Activated CD8-positive, alpha-beta T cell treated with anti-CD3 and anti-CD28 coated beads for 36 hours (primary cell): ENCODE measurements around the gene DCUN1D1. TPM values are rescaled to one million over a fixed set of nuclear protein-coding genes. Genes with fewer than 3 reads are reported as not detected.
A peak's percentile ranks its signal among the peaks of the same experiment; 100 is the strongest.

Experiments
- ATAC-seq: fragments of 200-7000 bp; cut with Tn5 transposase; one replicate; pipeline ENCODE4 v1.10.0; 2021; ENCODE audit warnings: mild to moderate bottlenecking, moderate library complexity
- CTCF ChIA-PET: fragments of 350-600 bp; sonication (Branson Sonifier 250); formaldehyde crosslinking; loops from one replicate; lab custom pipeline; 2021; ENCODE audit warnings: antibody characterized with exemption; lab: Charles Lee
- POLR2A ChIA-PET: fragments of 350-600 bp; sonication (Branson Sonifier 250); formaldehyde crosslinking; loops from one replicate; lab custom pipeline; 2021; ENCODE audit warnings: antibody characterized with exemption; lab: Charles Lee
- DNase-seq: peaks from one replicate; pipeline ENCODE4 v3.0.0-alpha.2; 2020
- H3K27ac Mint-ChIP-seq: one replicate; pipeline ENCODE4 v1.8.0; 2021; ENCODE audit warnings: mild to moderate bottlenecking, mixed read lengths
- H3K27me3 Mint-ChIP-seq: one replicate; pipeline ENCODE4 v1.8.0; 2021; ENCODE audit warnings: mixed read lengths
- H3K36me3 Mint-ChIP-seq: one replicate; pipeline ENCODE4 v1.8.0; 2021; ENCODE audit warnings: low read depth, mixed read lengths
- H3K4me1 Mint-ChIP-seq: one replicate; pipeline ENCODE4 v1.8.0; 2021; ENCODE audit warnings: low read depth, mixed read lengths
- H3K4me3 Mint-ChIP-seq: one replicate; pipeline ENCODE4 v1.8.0; 2021; ENCODE audit warnings: mild to moderate bottlenecking, moderate library complexity, mixed read lengths
- H3K9me3 Mint-ChIP-seq: one replicate; pipeline ENCODE4 v1.8.0; 2021; ENCODE audit warnings: mixed read lengths
- intact Hi-C: fragments of 100-400 bp; cut with micrococcal nuclease; formaldehyde crosslinking; loops from one replicate; pipeline ENCODE4 v1.10.0; 2022
- total RNA-seq, 2 experiments: library from RNA; stranded (reverse); gene quantifications; one replicate each; pipeline ENCODE4 v1.2.3, GENCODE V29; 2021
- TF ChIP-seq, protein P1 (sequence below): fragments of 200-600 bp; IDR thresholded peaks from one replicate; pipeline ENCODE4 v1.8.0; 2022; ENCODE audit warnings: antibody characterized with exemption, mild to moderate bottlenecking

DCUN1D1 gene
- total RNA-seq = 10 to 100 TPM; 39.6 to 43.2 TPM

DNA sequence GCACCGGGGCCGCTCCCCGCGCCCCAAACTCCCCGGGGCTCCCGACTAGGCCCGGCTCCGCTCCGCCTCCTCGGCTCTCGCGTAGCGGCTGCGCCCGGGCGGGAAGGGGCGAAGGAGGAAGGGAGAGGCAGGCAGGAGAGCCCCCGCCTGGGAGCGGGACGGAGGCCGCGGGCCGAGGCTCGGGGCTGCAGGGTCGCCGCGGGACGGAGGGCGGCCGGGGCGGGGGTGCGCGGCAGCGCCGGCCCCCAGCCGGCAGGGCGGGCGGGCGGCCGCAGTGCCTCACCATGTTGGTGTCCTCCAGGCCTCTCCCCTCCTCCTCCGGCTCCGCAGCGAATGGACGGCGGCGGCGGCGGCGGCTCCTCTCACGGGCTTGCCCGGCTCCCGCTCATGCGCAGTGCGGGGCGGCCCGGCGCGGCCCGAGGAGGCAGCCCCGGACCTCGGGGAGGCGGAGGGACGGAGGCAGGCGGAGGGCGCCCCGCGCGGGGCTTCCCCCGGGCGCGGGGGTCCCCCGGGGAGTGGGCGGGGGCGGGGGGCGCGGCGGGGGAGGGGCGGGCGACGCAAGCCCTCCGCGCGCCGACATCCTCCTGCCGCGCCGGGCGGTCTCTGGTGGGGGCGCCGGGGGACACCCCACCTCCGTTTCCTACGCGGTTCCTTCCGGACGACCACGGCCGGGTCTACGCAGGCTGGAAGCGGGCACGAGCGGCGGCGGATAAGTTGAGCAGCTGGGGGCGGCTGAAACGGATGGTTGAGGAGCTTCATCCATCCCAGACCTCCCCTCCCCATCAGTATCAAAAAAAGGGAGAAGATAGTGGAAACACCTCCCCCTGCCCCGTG lies at the start of gene DCUN1D1:
Gene DCUN1D1 (minus strand): TSS at position 335 of the 834 bp plus-strand sequence. CDS start 49 bp downstream, at position 286.
- ChIA-PET CTCF (interaction anchor here (1.4 kb wide), 1 partner anchor 16 kb away, joined by 3 read pairs; no protein-coding TSS in a partner anchor), POLR2A (no interaction called here)
- ATAC-seq = peak; percentile 94
- Mint-ChIP-seq H3K9me3 (no peaks in the 10 kb centered on the region), H3K36me3 (no peaks in the 10 kb centered on the region), H3K27ac (peak within 1 kb of the TSS; percentile 87), H3K4me3 (peak within 1 kb of the TSS; percentile 89), H3K27me3 (no peaks in the 10 kb centered on the region), H3K4me1 (peaks cover 24% of the 10 kb centered on the region)
- peak; percentile 87 for DNase-seq
- intact Hi-C loops = no loop called here
- TF ChIP-seq, protein P1, sequence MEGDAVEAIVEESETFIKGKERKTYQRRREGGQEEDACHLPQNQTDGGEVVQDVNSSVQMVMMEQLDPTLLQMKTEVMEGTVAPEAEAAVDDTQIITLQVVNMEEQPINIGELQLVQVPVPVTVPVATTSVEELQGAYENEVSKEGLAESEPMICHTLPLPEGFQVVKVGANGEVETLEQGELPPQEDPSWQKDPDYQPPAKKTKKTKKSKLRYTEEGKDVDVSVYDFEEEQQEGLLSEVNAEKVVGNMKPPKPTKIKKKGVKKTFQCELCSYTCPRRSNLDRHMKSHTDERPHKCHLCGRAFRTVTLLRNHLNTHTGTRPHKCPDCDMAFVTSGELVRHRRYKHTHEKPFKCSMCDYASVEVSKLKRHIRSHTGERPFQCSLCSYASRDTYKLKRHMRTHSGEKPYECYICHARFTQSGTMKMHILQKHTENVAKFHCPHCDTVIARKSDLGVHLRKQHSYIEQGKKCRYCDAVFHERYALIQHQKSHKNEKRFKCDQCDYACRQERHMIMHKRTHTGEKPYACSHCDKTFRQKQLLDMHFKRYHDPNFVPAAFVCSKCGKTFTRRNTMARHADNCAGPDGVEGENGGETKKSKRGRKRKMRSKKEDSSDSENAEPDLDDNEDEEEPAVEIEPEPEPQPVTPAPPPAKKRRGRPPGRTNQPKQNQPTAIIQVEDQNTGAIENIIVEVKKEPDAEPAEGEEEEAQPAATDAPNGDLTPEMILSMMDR = no peak

DNA sequence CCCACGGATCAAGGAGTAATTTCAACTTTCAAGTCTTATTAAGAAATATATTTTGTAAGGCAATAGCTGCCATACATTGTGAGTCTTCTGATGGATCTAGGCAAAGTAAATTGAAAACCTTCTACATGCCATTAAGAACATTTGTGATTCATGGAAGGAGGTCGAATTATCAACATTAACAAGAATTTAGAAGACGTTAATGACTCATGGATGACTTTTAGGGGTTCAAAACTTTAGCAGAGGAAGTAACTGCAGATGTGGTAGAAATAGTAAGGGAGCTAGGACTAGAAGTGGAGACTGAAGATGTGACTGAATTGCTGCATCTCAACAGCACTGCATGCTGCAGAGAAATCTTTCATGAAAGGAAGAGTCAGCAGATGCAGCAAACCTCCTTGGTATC lies 48.1 kb upstream of the DCUN1D1 start:
- ATAC-seq (no peak), DNase-seq (no peak)
- CTCF ChIA-PET = interaction anchor here (1.4 kb wide), 1 partner anchor 119 kb away, joined by 3 read pairs; no protein-coding TSS in a partner anchor
- no peaks in the 10 kb centered on the region for H3K9me3 Mint-ChIP-seq
- H3K4me3 Mint-ChIP-seq = no peak overlapping the region
- intact Hi-C loops = no loop called here
- TF ChIP-seq, protein P1 = no peak
- no peak overlapping the region for H3K27ac Mint-ChIP-seq
- H3K4me1 Mint-ChIP-seq = no peaks in the 10 kb centered on the region
- H3K27me3 Mint-ChIP-seq = no peaks in the 10 kb centered on the region
- H3K36me3 Mint-ChIP-seq = peaks cover 38% of the 10 kb centered on the region
- POLR2A ChIA-PET = no interaction called here

DNA sequence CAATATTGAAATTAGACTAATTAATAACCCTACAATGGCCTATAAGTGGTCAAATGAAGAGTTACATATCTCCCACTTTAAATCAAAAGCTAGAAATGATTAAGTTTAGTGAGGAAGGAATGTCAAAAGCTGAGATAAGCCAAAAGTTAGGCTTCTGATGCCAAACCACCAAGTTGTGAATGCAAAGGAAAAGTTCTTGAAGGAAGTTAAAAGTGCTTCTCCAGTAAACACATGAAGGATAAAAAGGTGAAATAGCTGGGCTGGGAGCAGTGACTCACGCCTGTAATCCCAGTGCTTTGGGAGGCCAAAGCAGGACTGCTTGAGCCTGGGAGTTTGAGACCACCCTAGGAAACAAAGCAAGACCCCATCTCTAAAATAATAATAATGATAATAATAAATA lies 46.9 kb upstream of the DCUN1D1 start:
- ChIA-PET POLR2A (no interaction called here), CTCF (interaction anchor here (1.4 kb wide), 1 partner anchor 118 kb away, joined by 3 read pairs; no protein-coding TSS in a partner anchor)
- Mint-ChIP-seq H3K27ac (no peak overlapping the region), H3K36me3 (peaks cover 33% of the 10 kb centered on the region), H3K9me3 (no peaks in the 10 kb centered on the region), H3K4me3 (no peak overlapping the region), H3K27me3 (no peaks in the 10 kb centered on the region), H3K4me1 (no peaks in the 10 kb centered on the region)
- intact Hi-C loops = no loop called here
- DNase-seq (no peak), ATAC-seq (no peak)
- TF ChIP-seq, protein P1 = no peak

DNA sequence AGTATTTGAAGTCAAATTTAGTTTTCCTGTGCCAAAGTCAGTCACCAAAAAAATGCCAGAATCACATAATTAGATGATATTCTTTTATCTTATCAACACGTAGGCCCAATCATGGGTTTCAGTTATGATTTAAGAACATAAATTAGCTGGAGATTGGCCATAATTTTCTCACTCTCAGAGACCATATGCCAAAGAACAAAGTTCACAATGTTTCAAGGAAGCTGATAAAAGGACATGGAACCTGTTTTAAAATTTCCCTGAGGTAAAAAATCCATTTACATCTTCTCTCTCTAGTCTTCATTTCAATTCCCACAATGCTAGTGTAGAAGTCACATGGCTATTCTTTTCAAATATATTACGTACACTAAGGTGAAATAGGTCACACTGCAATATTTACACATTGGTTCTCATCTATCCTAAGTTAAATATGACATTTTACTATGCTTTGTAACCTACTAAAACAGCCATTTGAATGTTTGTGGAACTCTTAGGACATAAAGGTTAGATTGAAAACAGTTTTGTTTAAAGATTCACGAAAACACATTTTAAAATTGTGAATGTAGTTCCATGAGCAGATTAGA lies 42.7 kb upstream of the DCUN1D1 start:
- Mint-ChIP-seq H3K36me3 (peaks cover 20% of the 10 kb centered on the region), H3K27ac (no peak overlapping the region), H3K4me1 (no peaks in the 10 kb centered on the region), H3K9me3 (no peaks in the 10 kb centered on the region), H3K4me3 (no peak overlapping the region), H3K27me3 (no peaks in the 10 kb centered on the region)
- POLR2A ChIA-PET = no interaction called here
- intact Hi-C loops = no loop called here
- DNase-seq (no peak), ATAC-seq (no peak)
- TF ChIP-seq, protein P1 = no peak
- CTCF ChIA-PET = interaction anchor here (0.9 kb wide), 1 partner anchor 113 kb away, joined by 3 read pairs; no protein-coding TSS in a partner anchor
